Hematopoietic multipotent progenitor cell treated with erythropoietin and hydrocortisone succinate and interleukin-3 and kit ligand, for 15 days (in vitro differentiated cells): ENCODE data around the gene MFSD11.
"Not testable (repeated sequence)": the region's sequence is repeated elsewhere in the genome, so short reads cannot be mapped to it uniquely, and the experiment has no call there.

Experiments
- DNase-seq: peaks from one replicate; pipeline ENCODE4 v3.0.0-alpha.2; 2015; ENCODE audit warnings: low spot score

MFSD11 gene

GRCh38 chr17:76726776-76727718 lies 10.9 kb upstream of the MFSD11 start, which contains the start of gene METTL23:
Gene METTL23 (plus strand): TSS chr17:76726839. CDS start chr17:76729711, 2,872 bp downstream.
- peak; percentile 73 for DNase-seq

DNA sequence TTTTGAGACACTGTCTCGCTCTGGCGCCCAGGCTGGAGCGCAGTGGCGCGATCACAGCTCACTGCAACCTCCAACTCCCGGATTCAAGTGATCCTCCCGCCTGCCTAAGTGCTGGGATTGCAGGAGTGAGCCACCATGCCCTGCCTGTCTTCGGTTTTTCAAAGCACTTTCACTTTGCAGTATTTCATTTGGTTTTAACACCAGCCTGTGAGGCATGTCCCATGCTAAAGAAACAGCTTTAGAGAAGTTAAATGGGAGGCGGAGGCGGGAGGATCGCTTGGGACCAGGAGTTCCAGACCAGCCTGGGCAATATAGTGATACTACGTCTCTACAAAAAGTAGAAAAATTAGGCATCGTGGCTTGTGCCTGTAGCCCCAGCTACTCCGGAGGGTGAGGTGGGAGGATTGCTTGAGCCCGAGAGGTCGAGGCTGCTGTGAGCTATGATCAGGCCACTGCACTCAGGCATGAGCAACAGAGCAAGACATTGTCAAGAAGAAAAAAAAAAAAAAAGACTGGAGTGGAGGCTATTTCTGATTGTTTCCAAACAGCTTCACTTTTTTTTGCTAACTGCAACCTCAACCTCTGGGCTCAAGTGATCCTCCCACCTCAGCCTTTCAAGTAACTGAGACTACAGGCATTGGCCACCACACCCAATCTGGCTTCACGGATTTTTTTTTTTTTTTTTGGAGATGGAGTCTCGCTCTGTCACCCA lies 10.0 kb upstream of the MFSD11 start:
- no peak for DNase-seq

DNA sequence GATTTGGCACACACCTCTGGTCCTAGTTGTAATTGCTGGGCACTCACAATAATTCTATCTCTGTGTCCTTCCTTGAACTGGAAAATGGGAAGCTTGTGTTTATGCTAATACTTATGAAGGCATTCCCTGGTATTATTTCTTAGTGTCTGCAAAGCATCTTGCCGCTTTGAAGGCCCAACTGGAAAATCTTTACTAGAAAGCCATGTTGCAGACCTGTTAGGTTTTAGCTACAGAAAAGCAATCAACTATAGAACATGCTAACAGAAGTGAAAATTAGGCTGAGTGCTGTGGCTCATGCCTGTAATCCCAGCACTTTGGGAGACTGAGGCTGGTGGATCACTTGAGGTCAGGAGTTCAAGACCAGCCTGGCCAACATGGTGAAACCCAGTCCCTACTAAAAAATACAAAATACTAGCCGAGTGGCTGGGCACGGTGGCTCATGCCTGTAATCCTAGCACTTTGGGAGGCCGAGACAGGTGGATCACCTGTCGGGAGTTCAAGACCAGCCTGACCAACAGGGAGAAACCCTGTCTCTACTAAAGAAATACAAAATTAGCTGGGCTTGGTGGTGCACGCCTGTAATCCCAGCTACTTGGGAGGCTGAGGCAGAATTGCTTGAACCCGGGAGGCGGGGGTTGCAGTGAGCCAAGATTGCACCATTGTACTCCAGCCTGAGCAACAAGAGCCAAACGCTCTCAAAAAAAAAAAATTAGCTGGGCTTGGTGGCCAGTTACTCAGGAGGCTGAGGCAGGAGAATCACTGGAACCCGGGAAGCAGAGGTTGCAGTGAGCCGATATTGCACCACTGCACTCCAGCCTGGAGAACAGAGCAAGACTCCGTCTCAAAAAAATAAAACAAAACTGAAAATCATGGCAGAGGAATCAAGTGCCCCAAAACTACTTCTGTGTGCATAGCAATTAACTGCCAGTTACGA lies 5.9 kb upstream of the MFSD11 start:
- not testable (repeated sequence) for DNase-seq

- no peak for DNase-seq
Observed at GRCh38 chr17:76732734-76733617, 4.9 kb upstream of the MFSD11 start.

DNA sequence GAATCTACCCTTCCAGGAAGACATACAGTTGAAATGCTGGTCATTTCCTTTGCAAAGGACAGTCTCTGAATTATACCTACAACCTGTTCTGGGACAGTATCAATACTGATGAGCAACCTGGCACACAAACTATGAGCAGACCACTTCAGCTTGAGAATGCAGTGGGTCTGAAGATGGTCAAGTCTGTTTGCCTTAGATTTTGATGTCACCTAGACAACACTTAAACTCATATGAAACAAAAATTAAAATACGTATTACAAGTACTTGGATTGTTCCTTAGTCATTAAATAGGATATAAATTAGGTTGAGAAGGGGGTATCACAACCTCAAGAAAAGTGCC lies 4.3 kb upstream of the MFSD11 start:
- DNase-seq, result no peak

- no peak for DNase-seq
Observed at GRCh38 chr17:76734080-76734840, 3.7 kb upstream of the MFSD11 start.

GRCh38 chr17:76735006-76735405 lies 2.9 kb upstream of the MFSD11 start:
- peak; percentile 49 for DNase-seq

DNA sequence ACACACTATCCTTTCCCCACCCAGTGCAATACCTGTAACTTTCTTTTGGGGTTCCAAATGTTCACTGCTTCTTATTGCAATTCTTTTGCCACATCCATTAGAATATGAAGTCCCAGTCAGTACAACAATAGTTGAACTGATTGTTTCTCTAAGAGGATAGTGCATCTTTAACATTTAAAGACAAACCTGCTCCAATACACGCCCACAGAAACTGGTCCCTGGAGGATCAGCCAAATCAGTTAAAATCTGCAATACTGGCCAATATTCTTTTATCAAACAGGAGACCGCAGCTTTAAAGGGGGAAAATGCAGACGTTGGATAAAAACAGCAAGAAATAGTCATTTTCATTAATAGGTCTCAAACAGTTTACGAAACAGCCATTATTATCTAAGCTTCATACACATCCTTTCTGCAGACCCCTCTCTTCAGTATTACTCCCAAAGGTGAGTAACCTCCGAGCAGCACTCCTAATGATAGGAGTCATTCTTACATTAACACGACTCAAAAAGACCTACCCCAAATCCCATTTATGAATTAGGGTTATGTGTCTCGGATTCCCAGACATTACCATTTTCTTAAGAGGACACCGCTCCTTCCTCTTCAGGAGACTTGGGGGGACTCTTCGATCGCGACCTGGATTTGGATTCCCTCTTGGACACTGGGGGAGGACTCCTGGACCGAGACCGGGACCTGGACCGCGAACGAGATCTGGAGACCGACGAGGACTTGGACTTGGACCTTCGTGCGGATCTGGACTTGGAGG lies 2.2 kb upstream of the MFSD11 start:
- DNase-seq, result no peak

GRCh38 chr17:76736349-76737081 lies 1.4 kb upstream of the MFSD11 start:
- peak; percentile 81 for DNase-seq

GRCh38 chr17:76737082-76737675 lies 740 bp upstream of the MFSD11 start, which contains the start of gene SRSF2:
Gene SRSF2 (minus strand): TSS chr17:76737331. CDS start chr17:76737160, 171 bp downstream.
- peak; percentile 98 for DNase-seq

DNA sequence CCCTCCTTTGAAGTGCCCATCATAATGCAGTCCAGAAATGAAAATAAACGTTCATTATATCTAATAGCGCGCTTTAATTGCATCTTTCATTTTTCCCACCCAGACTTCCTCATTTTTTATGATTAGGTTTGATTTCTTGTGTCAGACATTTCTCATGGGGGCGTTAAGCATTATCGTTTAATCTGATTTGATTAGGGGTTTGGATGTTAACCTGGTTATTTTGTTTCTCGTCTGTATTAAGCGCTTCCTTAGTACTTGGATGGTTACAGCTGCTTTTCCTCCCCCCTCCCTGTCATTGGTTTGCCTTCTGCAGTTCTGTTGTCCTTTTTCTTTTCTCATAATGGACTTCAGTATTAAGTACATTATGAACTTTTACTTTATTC lies 540 bp downstream of the MFSD11 start:
- no peak for DNase-seq

DNA sequence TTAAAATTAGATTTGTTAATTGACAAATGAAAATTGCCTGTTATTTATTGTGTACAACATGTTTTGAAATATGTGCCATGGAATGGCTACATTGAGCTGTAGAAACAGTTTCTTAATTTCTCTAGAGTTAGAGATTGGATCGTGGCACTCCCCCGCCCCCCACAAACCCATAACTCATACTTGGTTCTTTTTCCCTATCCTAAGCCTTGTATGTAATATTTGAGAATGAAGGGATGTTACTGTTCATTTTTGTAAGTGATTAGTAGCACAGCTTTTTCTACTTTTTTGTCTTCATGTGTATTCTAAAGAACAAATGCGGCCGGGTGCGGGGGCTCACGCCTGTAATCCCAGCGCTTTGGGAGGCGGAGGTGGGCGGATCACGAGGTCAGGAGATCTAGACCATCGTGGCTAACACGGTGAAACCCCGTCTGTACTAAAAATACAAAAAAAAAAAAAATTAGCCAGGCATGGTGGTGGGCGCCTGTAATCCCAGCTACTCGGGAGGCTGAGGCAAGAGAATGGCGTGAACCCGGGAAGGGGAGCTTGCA lies 1.7 kb downstream of the MFSD11 start:
- not testable (repeated sequence) for DNase-seq

- DNase-seq, result no peak
Observed at GRCh38 chr17:76740329-76741118, 2.6 kb downstream of the MFSD11 start.

DNA sequence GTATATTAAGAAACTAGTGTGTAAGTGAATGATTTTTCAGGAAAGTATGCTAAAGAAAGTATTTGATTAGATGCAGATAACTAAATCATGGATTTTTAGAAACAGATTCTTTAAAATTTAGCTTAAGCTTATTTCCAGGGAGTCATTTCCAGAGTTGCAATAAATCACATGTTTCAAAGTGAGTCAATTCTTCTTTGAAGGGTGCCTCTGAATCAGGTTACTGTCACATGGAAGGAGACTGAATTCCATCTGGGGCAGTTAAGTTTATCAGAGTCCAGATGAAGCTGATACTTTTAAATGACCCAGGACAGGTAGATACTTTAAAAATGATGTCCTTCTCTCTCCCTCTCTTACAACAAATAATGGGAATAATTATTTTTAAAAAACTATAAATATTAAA lies 5.0 kb downstream of the MFSD11 start:
- DNase-seq, result no peak

DNA sequence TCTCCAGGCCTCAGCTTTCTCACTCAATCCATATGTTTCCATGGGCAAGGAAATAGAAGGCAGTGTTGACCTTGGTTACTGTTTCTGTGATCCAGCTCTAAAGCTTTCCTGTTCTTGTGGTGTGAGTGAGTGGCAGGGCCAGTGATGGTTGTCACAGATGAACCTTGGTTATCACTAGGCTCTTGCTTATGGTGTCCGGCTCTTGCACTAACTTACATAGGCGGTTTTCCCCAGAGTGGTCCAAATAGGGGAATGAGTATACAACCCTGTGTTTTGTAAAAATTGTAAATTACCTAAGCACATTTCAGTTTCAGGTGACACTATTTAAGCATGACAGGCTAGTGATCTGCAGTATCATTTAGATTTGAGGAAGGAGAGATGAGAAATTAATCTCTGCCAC lies 6.8 kb downstream of the MFSD11 start:
- DNase-seq, result no peak

- DNase-seq, result peak; percentile 27
Observed at GRCh38 chr17:76745785-76746184, 7.9 kb downstream of the MFSD11 start.

DNA sequence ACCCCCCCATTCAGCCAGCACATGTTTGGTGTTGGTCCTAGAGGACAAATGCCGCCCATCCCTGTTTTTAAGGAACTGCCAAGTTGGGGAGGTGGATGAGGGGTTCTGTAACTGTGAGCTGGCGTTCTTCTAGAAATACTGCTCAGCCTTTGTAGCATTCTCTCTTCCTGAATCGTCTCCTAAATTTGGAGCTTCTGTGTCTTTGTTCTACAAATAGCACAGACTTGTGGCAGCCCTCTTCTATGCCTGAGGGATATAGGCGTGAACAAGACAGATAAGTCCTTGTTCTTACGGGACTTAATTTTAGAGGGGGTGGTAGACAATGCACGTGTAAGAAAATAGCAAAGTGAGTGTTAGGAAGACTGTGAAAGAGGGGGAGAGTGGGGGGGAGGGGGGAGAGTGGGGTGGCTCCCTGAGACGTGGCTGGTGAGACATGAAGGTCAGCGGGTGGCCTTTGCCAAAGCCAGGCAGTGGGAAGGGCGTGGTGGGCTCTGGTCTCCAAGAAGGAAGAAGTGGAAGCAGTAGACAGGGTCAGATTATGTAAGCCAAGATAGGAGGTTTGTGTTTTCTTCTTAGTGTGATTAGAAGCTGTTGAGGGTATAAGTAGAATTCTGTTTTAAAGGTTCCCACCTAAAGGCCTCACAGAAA lies 9.9 kb downstream of the MFSD11 start:
- no peak for DNase-seq
